H9 (cell line): ENCODE data around the gene NTRK2. TPM values are rescaled to one million over a fixed set of nuclear protein-coding genes. Genes with fewer than 3 reads are reported as not detected.

ENCODE experiments used
- DNase-seq: peaks from one replicate; pipeline ENCODE4 v3.0.0-alpha.2; 2017
- H2AFZ ChIP-seq: one replicate; pipeline ENCODE4 v1.6.1; 2013; ENCODE audit warnings: mild to moderate bottlenecking, low read length, control low read depth, moderate library complexity
- H2AK5ac ChIP-seq: 2 replicates; pipeline ENCODE4 v1.6.1; 2013; ENCODE audit warnings: low read length, control low read depth, mixed read lengths; ENCODE audit not compliant: insufficient read length
- H2BK120ac ChIP-seq: one replicate; pipeline ENCODE4 v1.6.1; 2013; ENCODE audit warnings: low read depth, mild to moderate bottlenecking, low read length, control low read depth, inconsistent platforms; ENCODE audit not compliant: poor library complexity, severe bottlenecking
- H2BK12ac ChIP-seq: 2 replicates; pipeline ENCODE4 v1.6.1; 2013; ENCODE audit warnings: low read length, control low read depth, mixed read lengths, low read depth; ENCODE audit not compliant: insufficient read length
- H2BK15ac ChIP-seq: 2 replicates; pipeline ENCODE4 v1.6.1; 2013; ENCODE audit warnings: low read depth, low read length, control low read depth
- H2BK20ac ChIP-seq: one replicate; pipeline ENCODE4 v1.6.1; 2013; ENCODE audit warnings: low read depth, mild to moderate bottlenecking, low read length, control low read depth, inconsistent platforms; ENCODE audit not compliant: poor library complexity, severe bottlenecking
- H2BK5ac ChIP-seq: 2 replicates; pipeline ENCODE4 v1.6.1; 2013; ENCODE audit warnings: low read length, control low read depth, mixed read lengths; ENCODE audit not compliant: insufficient read length
- H3K14ac ChIP-seq: 2 replicates; pipeline ENCODE4 v1.6.1; 2013; ENCODE audit warnings: low read length, control low read depth; ENCODE audit not compliant: insufficient read depth
- H3K18ac ChIP-seq: 2 replicates; pipeline ENCODE4 v1.6.1; 2013; ENCODE audit warnings: low read depth, mild to moderate bottlenecking, mixed read lengths, low read length, control low read depth; ENCODE audit not compliant: insufficient read length
- H3K23ac ChIP-seq: 2 replicates; pipeline ENCODE4 v1.6.1; 2013; ENCODE audit warnings: low read length, control low read depth, mixed read lengths, low read depth; ENCODE audit not compliant: insufficient read length
- H3K23me2 ChIP-seq: 2 replicates; pipeline ENCODE4 v1.6.1; 2013; ENCODE audit warnings: low read depth, mild to moderate bottlenecking, mixed read lengths, low read length, control low read depth; ENCODE audit not compliant: insufficient read length, poor library complexity, severe bottlenecking
- H3K27ac ChIP-seq: 2 replicates; pipeline ENCODE4 v1.5.1; 2013; ENCODE audit warnings: low read length, control low read depth, mixed read lengths, low read depth; ENCODE audit not compliant: insufficient read length
- H3K27me3 ChIP-seq: 2 replicates; pipeline ENCODE4 v1.6.1; 2013; ENCODE audit warnings: low read length, control low read depth, inconsistent platforms; ENCODE audit not compliant: insufficient read depth
- H3K4ac ChIP-seq: 2 replicates; pipeline ENCODE4 v1.6.1; 2013; ENCODE audit warnings: low read depth, mild to moderate bottlenecking, control low read depth, inconsistent platforms, low read length, moderate library complexity
- H3K4me1 ChIP-seq: 2 replicates; pipeline ENCODE4 v1.6.1; 2013; ENCODE audit warnings: low read length, control low read depth, inconsistent platforms; ENCODE audit not compliant: insufficient read depth
- H3K4me2 ChIP-seq: 2 replicates; pipeline ENCODE4 v1.6.1; 2013; ENCODE audit warnings: low read length, control low read depth, mixed read lengths; ENCODE audit not compliant: insufficient read length, insufficient read depth
- H3K56ac ChIP-seq: 2 replicates; pipeline ENCODE4 v1.6.1; 2013; ENCODE audit warnings: low read depth, mild to moderate bottlenecking, mixed read lengths, low read length, control low read depth; ENCODE audit not compliant: insufficient read length
- H3K79me1 ChIP-seq: 2 replicates; pipeline ENCODE4 v1.6.1; 2013; ENCODE audit warnings: low read depth, mild to moderate bottlenecking, moderate library complexity, low read length, control low read depth, inconsistent platforms; ENCODE audit not compliant: insufficient read depth, poor library complexity, severe bottlenecking
- H3K79me2 ChIP-seq: 2 replicates; pipeline ENCODE4 v1.6.1; 2013; ENCODE audit warnings: low read length, control low read depth, inconsistent platforms; ENCODE audit not compliant: insufficient read depth
- H3K9ac ChIP-seq: 2 replicates; pipeline ENCODE4 v1.6.1; 2013; ENCODE audit warnings: low read length, control low read depth, mixed read lengths; ENCODE audit not compliant: insufficient read length; ENCODE audit errors: extremely low read depth
- H3K9me3 ChIP-seq: one replicate; pipeline ENCODE4 v1.6.1; 2013; ENCODE audit warnings: low read depth, low read length, inconsistent platforms; ENCODE audit not compliant: control insufficient read depth
- H3T11ph ChIP-seq: one replicate; pipeline ENCODE4 v1.6.1; 2013; ENCODE audit warnings: mild to moderate bottlenecking, low read length, control low read depth, inconsistent platforms
- H4K20me1 ChIP-seq: one replicate; pipeline ENCODE4 v1.6.1; 2013; ENCODE audit not compliant: control insufficient read depth, insufficient read length, insufficient read depth
- H4K5ac ChIP-seq: 2 replicates; pipeline ENCODE4 v1.6.1; 2013; ENCODE audit warnings: low read depth, mild to moderate bottlenecking, mixed read lengths, low read length, control low read depth; ENCODE audit not compliant: insufficient read length
- H4K8ac ChIP-seq: replicated peaks from 2 replicates; pipeline ENCODE4 v1.6.1; 2013; ENCODE audit warnings: low read length, control low read depth, mixed read lengths, low read depth; ENCODE audit not compliant: insufficient read length
- H4K91ac ChIP-seq: 2 replicates; pipeline ENCODE4 v1.6.1; 2013; ENCODE audit warnings: low read depth, mild to moderate bottlenecking, moderate library complexity, mixed read lengths, low read length, control low read depth; ENCODE audit not compliant: insufficient read length
- H3K27ac Mint-ChIP-seq, 3 experiments: 2 replicates in 2 of 3; 3 replicates in 1 of 3; pipeline ENCODE4 v1.8.0; 2020 to 2021; ENCODE audit warnings: mixed read lengths in 3 of 3, mild to moderate bottlenecking in 1 of 3, moderate library complexity in 1 of 3
- H3K27me3 Mint-ChIP-seq: 2 replicates; pipeline ENCODE4 v1.8.0; 2021; ENCODE audit warnings: low read depth, mild to moderate bottlenecking, moderate library complexity, mixed read lengths
- H3K36me3 Mint-ChIP-seq, 3 experiments: 2 replicates in 2 of 3; 3 replicates in 1 of 3; pipeline ENCODE4 v1.8.0; 2020 to 2021; ENCODE audit warnings: low read depth in 3 of 3, mixed read lengths in 3 of 3; ENCODE audit not compliant: insufficient read depth in 1 of 3
- H3K4me1 Mint-ChIP-seq, 2 experiments: 2 replicates each; pipeline ENCODE4 v1.8.0; 2020; ENCODE audit warnings: mixed read lengths in 2 of 2
- H3K4me3 Mint-ChIP-seq, 2 experiments: 2 replicates in 1 of 2; 3 replicates in 1 of 2; pipeline ENCODE4 v1.8.0; 2020 to 2021; ENCODE audit warnings: mild to moderate bottlenecking in 2 of 2, mixed read lengths in 2 of 2, moderate library complexity in 1 of 2
- H3K9me3 Mint-ChIP-seq, 2 experiments: 2 replicates in 1 of 2; 3 replicates in 1 of 2; pipeline ENCODE4 v1.8.0; 2020; ENCODE audit warnings: mild to moderate bottlenecking in 2 of 2, mixed read lengths in 2 of 2, moderate library complexity in 1 of 2
- CTCF ChIP-seq: fragments of 200-600 bp; sonication (generic); conservative IDR thresholded peaks from 3 replicates; pipeline ENCODE4 v1.8.0; 2021; ENCODE audit warnings: antibody characterized with exemption, mild to moderate bottlenecking
- WGBS: extraction: QIAGEN DNeasy Blood & Tissue Kit; methylation state at CpG from one replicate; pipeline ENCODE4 v1.1.7; 2013; ENCODE audit warnings: missing lambda C conversion rate, low lambda C conversion rate, mixed read lengths; ENCODE audit not compliant: insufficient read length; ENCODE audit errors: extremely low coverage; 5-methylcytosine and 5-hydroxymethylcytosine counted together
- total RNA-seq: library from RNA; stranded (reverse); gene quantifications from 2 replicates; pipeline ENCODE4 v1.2.1, GENCODE V29; 2021

NTRK2 gene
- total RNA-seq, 1 experiment from 2014 or later, result 0.02 TPM

- H3K27me3 ChIP-seq, result no peaks in the 10 kb centered on the region
- H3K9me3 ChIP-seq, result no peaks in the 10 kb centered on the region
- no peak overlapping the region for H4K91ac ChIP-seq
- H3K4me1 ChIP-seq, result peaks cover 9% of the 10 kb centered on the region; the same call in 1 of the 2 replicates
- no peak overlapping the region for H2BK20ac ChIP-seq
- no peak overlapping the region for H2BK15ac ChIP-seq
- H3K4me2 ChIP-seq, result no peak overlapping the region
- Mint-ChIP-seq H3K27me3 (no peaks in the 10 kb centered on the region; the same call in 1 of the 2 replicates), H3K9me3 (no peaks in the 10 kb centered on the region; a peak in 1 of 5 replicates), H3K4me1 (peaks cover 66 to 71% of the 10 kb centered on the region in 2 experiments), H3K36me3 (no peaks in the 10 kb centered on the region; a peak in 2 of 7 replicates), H3K4me3 (no peak overlapping the region), H3K27ac (no peak overlapping the region; a peak in 1 of 7 replicates)
- H2AFZ ChIP-seq, result no peak overlapping the region
- H3K56ac ChIP-seq, result no peak overlapping the region
- no peak overlapping the region for H2BK120ac ChIP-seq
- H3K27ac ChIP-seq, result no peak overlapping the region
- H3K79me1 ChIP-seq, result no peaks in the 10 kb centered on the region
- H3K4ac ChIP-seq, result no peak overlapping the region
- H3K9ac ChIP-seq, result no peak overlapping the region
- no CpG with 5 or more reads among the region's 1 CpG for WGBS
- no peak overlapping the region for H3K18ac ChIP-seq
- DNase-seq, result no peak
- H2BK12ac ChIP-seq, result no peak overlapping the region
- H4K8ac ChIP-seq, result no peak overlapping the region
- no peak overlapping the region for H3K14ac ChIP-seq
- H4K5ac ChIP-seq, result no peak overlapping the region
- no peak for TF ChIP-seq CTCF
- no peak overlapping the region for H3T11ph ChIP-seq
- no peak overlapping the region for H2AK5ac ChIP-seq
- no peak overlapping the region for H3K23ac ChIP-seq
- no peaks in the 10 kb centered on the region for H3K79me2 ChIP-seq
- H2BK5ac ChIP-seq, result no peak overlapping the region
- H3K23me2 ChIP-seq, result no peaks in the 10 kb centered on the region
- no peaks in the 10 kb centered on the region for H4K20me1 ChIP-seq
Observed at GRCh38 chr9:84857211-84857610, 187.7 kb downstream of the NTRK2 start.
